Smooth muscle cell of the brain vasculature (primary cell): ENCODE data around the gene MORN2.
"Not testable (repeated sequence)": the region's sequence is repeated elsewhere in the genome, so short reads cannot be mapped to it uniquely, and the experiment has no call there.

Experiments
- DNase-seq: peaks from one replicate; pipeline ENCODE4 v3.0.0-alpha.2; 2012; ENCODE audit warnings: low read depth, low spot score

The MORN2 gene

GRCh38 chr2:38875576-38876367 lies at the start of gene MORN2, which contains the start of gene DHX57:
Gene MORN2, plus strand, starts transcription at chr2:38875976.
Gene DHX57, minus strand, starts transcription at chr2:38875934. Its CDS starts 7,529 bp downstream, at chr2:38868405.
- peak; percentile 43 for DNase-seq

DNA sequence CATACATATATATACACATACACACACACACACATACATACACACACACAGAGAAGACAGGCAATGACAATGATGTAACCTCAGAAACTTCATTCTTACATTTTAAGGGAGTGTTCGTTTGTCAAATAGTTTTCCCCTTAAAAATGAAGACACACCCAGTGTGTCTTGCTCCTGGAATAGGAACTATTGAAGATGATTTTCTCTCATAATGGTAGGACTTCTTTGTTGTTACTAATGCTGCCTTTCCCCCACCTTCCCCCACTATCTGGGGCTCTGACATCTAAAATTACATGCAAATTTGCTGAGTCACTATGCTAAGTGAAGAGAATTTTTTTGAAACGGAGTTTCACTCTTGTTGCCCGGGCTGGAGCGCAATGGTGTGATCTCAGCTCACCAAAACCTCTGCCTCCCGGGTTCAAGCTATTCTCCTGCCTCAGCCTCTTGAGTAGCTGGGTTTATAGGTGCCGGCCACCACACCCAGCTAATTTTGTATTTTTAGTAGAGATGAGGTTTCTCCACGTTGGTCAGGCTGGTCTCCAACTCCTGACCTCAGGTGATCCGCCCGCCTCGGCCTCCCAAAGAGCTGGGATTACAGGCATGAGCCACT lies 48.1 kb upstream of the MORN2 start:
- DNase-seq = not testable (repeated sequence)

GRCh38 chr2:38828460-38828859 lies 47.3 kb upstream of the MORN2 start:
- DNase-seq = no peak

DNA sequence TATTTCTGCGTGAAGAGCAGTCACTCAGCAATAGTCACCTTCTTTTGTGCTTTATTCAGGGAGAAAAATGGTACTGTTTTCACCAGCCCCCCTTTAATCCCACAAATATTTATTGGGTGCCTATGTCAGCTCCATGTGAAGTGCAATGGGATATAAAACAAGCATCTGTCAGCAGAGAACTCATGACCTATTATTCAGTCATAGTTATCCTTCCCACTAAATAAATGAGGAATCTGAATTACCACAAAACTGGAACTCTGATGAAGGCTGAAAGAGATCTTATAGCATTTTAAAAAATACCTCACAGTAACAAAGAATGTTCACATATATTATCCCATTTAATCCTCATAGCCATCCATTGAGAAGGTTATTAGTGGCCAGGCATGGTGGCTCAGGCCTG lies 45.8 kb upstream of the MORN2 start:
- DNase-seq = no peak

DNA sequence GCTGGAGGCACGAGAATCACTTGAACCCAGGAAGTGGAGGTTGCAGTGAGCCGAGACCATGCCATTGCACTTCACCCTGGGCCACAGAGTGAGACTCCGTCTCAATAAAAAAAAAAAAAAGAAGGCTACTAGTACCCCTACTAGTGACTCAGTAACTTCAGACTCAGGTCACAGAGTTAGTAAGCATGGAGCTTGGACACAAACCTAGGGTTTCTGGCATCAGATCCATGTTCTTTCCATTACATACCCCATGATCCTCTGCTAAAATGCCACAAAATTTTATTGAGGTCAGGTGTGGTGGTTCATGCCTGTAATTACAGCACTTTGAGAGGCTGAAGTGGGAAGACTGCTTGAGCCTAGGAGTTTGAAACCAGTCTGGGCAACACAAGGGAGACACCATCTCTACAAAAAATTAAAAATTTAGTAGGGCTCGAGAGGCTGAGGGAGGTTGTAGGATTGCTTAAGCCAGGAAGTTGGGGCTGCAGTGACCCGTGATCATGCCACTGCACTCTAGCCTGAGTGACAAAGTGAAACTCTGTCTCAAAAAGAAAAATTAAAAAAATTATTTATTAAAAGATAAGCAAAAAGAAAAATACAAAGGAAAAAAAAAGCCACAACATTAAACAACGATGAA lies 45.1 kb upstream of the MORN2 start:
- no peak for DNase-seq

GRCh38 chr2:38835015-38835601 lies 40.7 kb upstream of the MORN2 start:
- no peak for DNase-seq

- DNase-seq = no peak
Observed at GRCh38 chr2:38835990-38836389, 39.8 kb upstream of the MORN2 start.

- DNase-seq = no peak
Observed at GRCh38 chr2:38836791-38837190, 39.0 kb upstream of the MORN2 start.

GRCh38 chr2:38850045-38850444 lies 25.7 kb upstream of the MORN2 start:
- DNase-seq = no peak

- DNase-seq = no peak
Observed at GRCh38 chr2:38856165-38856564, 19.6 kb upstream of the MORN2 start.

- no peak for DNase-seq
Observed at GRCh38 chr2:38862476-38862875, 13.3 kb upstream of the MORN2 start.

GRCh38 chr2:38863061-38863695 lies 12.6 kb upstream of the MORN2 start:
- no peak for DNase-seq

DNA sequence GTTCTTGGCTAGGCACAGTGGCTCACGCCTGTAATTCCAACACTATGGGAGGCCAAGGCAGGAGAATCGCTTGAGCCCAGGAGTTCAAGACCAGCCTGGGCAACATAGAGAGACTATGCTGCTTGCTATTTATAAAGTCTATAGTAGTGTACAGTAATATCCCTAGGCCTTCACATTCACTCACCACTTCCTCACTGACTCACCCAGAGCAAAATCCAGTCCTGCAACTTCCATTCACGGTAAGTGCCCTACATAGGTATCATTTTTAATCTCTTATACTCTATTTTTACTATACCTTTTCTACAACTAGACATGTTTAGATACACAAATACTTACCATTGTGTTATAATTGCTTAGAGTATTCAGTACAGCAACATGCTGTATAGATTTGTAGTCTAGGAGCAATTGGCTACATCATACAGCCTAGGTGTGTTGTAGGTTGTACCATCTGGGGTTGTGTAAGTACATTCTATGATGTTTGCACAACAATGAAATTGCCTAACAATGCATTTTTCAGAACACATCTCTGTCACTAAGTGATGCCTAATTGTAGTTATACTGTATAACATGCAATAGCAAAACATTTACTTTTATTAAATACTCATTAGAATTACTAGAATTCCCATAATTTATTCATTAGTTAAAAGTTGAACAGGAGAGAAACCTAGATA lies 8.9 kb upstream of the MORN2 start:
- no peak for DNase-seq

GRCh38 chr2:38871432-38871831 lies 4.3 kb upstream of the MORN2 start:
- no peak for DNase-seq

- DNase-seq = no peak
Observed at GRCh38 chr2:38873763-38874162, 2.0 kb upstream of the MORN2 start.

DNA sequence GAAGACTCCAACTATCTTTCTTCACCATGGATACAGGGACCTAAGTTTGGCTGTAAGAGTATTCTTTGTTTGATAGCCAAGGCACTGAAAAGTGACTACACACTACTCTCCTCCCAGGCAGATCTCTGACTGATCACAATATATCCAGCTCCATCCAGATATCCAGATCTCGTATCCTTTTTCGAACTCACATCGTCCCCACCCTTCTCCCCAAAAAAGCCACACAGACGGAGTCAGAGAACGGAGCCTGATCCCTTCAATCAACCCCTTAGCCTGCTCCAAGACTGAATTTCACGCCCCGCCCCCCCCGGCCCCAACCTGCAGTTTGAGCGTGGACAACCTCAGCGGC lies 575 bp upstream of the MORN2 start:
- no peak for DNase-seq

- no peak for DNase-seq
Observed at GRCh38 chr2:38876407-38876806, 631 bp downstream of the MORN2 start.

GRCh38 chr2:38886063-38886462 lies 10.3 kb downstream of the MORN2 start:
- DNase-seq = no peak

DNA sequence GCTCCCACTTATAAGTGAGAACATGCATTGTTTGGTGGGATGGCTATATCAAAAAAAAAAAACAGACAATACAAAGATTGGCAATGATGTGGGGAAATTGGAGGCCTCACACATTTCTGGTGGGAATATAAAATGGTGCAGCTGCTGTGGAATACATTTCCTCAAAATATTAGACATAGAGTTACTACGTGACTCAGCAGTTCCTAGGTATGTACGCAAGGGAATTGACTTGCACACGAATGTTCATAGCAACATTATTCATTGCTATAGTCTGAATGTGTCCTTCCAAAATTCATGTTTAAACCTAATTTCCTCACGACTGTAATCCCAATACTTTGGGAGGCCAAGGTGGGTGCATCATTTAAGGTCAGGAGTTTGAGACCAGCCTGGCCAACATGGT lies 11.6 kb downstream of the MORN2 start:
- DNase-seq = no peak

GRCh38 chr2:38887902-38888554 lies 12.3 kb downstream of the MORN2 start:
- DNase-seq = no peak

GRCh38 chr2:38889045-38889444 lies 13.3 kb downstream of the MORN2 start:
- DNase-seq = no peak
